ENCODE data around the gene GPX4.
"Not testable (repeated sequence)": the region's sequence is repeated elsewhere in the genome, so short reads cannot be mapped to it uniquely, and the experiment has no call there.

GPX4 gene

GRCh38 chr19:1117654-1118053 lies 13.9 kb downstream of the GPX4 start:
- DNase-seq = no peak

- DNase-seq = no peak
Measured at GRCh38 chr19:1118999-1119398, 15.2 kb downstream of the GPX4 start.

- no peak for DNase-seq
Measured at GRCh38 chr19:1119475-1120217, 15.9 kb downstream of the GPX4 start.

- DNase-seq = no peak
Measured at GRCh38 chr19:1121395-1121794, 17.6 kb downstream of the GPX4 start.

- no peak for DNase-seq
Measured at GRCh38 chr19:1122021-1122971, 18.5 kb downstream of the GPX4 start.

- no peak for DNase-seq
Measured at GRCh38 chr19:1122972-1123363, 19.2 kb downstream of the GPX4 start.

- DNase-seq = no peak
Measured at GRCh38 chr19:1123381-1123780, 19.6 kb downstream of the GPX4 start.

- no peak for DNase-seq
Measured at GRCh38 chr19:1123885-1124677, 20.3 kb downstream of the GPX4 start.

- no peak for DNase-seq
Measured at GRCh38 chr19:1125601-1126467, 22.0 kb downstream of the GPX4 start.

GRCh38 chr19:1126984-1127760 lies 23.4 kb downstream of the GPX4 start:
- DNase-seq = no peak

GRCh38 chr19:1128106-1128505 lies 24.3 kb downstream of the GPX4 start:
- no peak for DNase-seq

- DNase-seq = not testable (repeated sequence)
Measured at GRCh38 chr19:1129084-1129483, 25.3 kb downstream of the GPX4 start.

GRCh38 chr19:1129535-1129934 lies 25.7 kb downstream of the GPX4 start:
- no peak for DNase-seq

GRCh38 chr19:1130771-1131717 lies 27.2 kb downstream of the GPX4 start:
- no peak for DNase-seq

- DNase-seq = no peak
Measured at GRCh38 chr19:1131718-1132551, 28.1 kb downstream of the GPX4 start.

- no peak for DNase-seq
Measured at GRCh38 chr19:1132552-1133383, 29.0 kb downstream of the GPX4 start.

GRCh38 chr19:1133471-1133929 lies 29.7 kb downstream of the GPX4 start:
- no peak for DNase-seq

GRCh38 chr19:1134431-1134830 lies 30.6 kb downstream of the GPX4 start:
- DNase-seq = no peak
